ENCODE results near the gene BID.
"Not testable (repeated sequence)": the region's sequence is repeated elsewhere in the genome, so short reads cannot be mapped to it uniquely, and the experiment has no call there.

BID gene

GRCh38 chr22:17698276-17698675 is 76.0 kb downstream of the BID start:
- DNase-seq = not testable (repeated sequence)

- not testable (repeated sequence) for DNase-seq
These were observed 77.1 kb downstream of the BID start for GRCh38 chr22:17697196-17697595.

- no peak for DNase-seq
These were observed 78.3 kb downstream of the BID start for GRCh38 chr22:17695986-17696385.

GRCh38 chr22:17694752-17695151 is 79.5 kb downstream of the BID start:
- DNase-seq = no peak

GRCh38 chr22:17694193-17694592 is 80.1 kb downstream of the BID start:
- DNase-seq = no peak

GRCh38 chr22:17692841-17693240 is 81.4 kb downstream of the BID start:
- DNase-seq = no peak

- no peak for DNase-seq
These were observed 90.0 kb downstream of the BID start for GRCh38 chr22:17684245-17684644.

Measured in activated CD4-positive, alpha-beta T cell treated with anti-CD3 and anti-CD28 coated beads, Interleukin-10, Interleukin-2, amounts not matched to agents 100 ng/mL and 50 ng/mL, durations not matched to agents 16 hours and 8 hours (primary cell).